NCI-H2029 treated with DMSO at 0.1 percent for 48 hours (cell line): ENCODE measurements around the gene AUTS2.

ENCODE experiments used
- DNase-seq: peaks from one replicate; lab custom pipeline; 2025; lab: John Stamatoyannopoulos, UW

The AUTS2 gene

GRCh38 chr7:69939317-69939716, 341.0 kb downstream of the AUTS2 start:
- no peak for DNase-seq

- no peak for DNase-seq
These were observed 342.9 kb downstream of the AUTS2 start for GRCh38 chr7:69941077-69941651.

- no peak for DNase-seq
These were observed 344.3 kb downstream of the AUTS2 start for GRCh38 chr7:69942573-69942972.

- no peak for DNase-seq
These were observed 348.6 kb downstream of the AUTS2 start for GRCh38 chr7:69946901-69947300.

GRCh38 chr7:69947998-69948397, 349.7 kb downstream of the AUTS2 start:
- no peak for DNase-seq

GRCh38 chr7:69949122-69949521, 350.8 kb downstream of the AUTS2 start:
- no peak for DNase-seq

GRCh38 chr7:69951458-69951857, 353.2 kb downstream of the AUTS2 start:
- no peak for DNase-seq

GRCh38 chr7:69953136-69954067, 355.1 kb downstream of the AUTS2 start:
- DNase-seq, result no peak

- DNase-seq, result no peak
These were observed 358.3 kb downstream of the AUTS2 start for GRCh38 chr7:69956541-69956940.

- no peak for DNase-seq
These were observed 359.4 kb downstream of the AUTS2 start for GRCh38 chr7:69957661-69958060.

GRCh38 chr7:69959789-69960499, 361.7 kb downstream of the AUTS2 start:
- DNase-seq, result no peak

GRCh38 chr7:69961436-69961835, 363.2 kb downstream of the AUTS2 start:
- no peak for DNase-seq

GRCh38 chr7:69962186-69963065, 364.2 kb downstream of the AUTS2 start:
- DNase-seq, result peak; percentile 82

GRCh38 chr7:69963393-69963792, 365.1 kb downstream of the AUTS2 start:
- DNase-seq, result no peak

- no peak for DNase-seq
These were observed 368.7 kb downstream of the AUTS2 start for GRCh38 chr7:69966766-69967591.

- DNase-seq, result no peak
These were observed 369.6 kb downstream of the AUTS2 start for GRCh38 chr7:69967689-69968450.

- DNase-seq, result no peak
These were observed 370.8 kb downstream of the AUTS2 start for GRCh38 chr7:69968969-69969556.

GRCh38 chr7:69981646-69982045, 383.4 kb downstream of the AUTS2 start:
- no peak for DNase-seq

GRCh38 chr7:69982197-69982596, 383.9 kb downstream of the AUTS2 start:
- DNase-seq, result no peak

GRCh38 chr7:69989551-69989950, 391.3 kb downstream of the AUTS2 start:
- DNase-seq, result no peak
